GM12878 (cell line): Measurements from ENCODE around the gene PRSS12. TPM values are rescaled to one million over a fixed set of nuclear protein-coding genes. Genes with fewer than 3 reads are reported as not detected.
A peak's percentile ranks its signal among the peaks of the same experiment; 100 is the strongest.

Source experiments
- ATAC-seq: fragments of 200-7000 bp; cut with Tn5 transposase; 3 replicates; pipeline ENCODE4 v1.9.1; 2020; ENCODE audit warnings: mild to moderate bottlenecking, moderate library complexity
- BruUV-seq: library from RNA; stranded (reverse); fragments of 400-500 nt; replicated peaks from 2 replicates; lab custom pipeline; 2021; lab: Mats Ljungman, UMichigan
- CTCF ChIA-PET: fragments of 300-600 bp; sonication (Branson Sonifier 250); formaldehyde crosslinking; extraction: SDS; loops from one replicate; lab custom pipeline; 2021; ENCODE audit warnings: inconsistent platforms; lab: Yijun Ruan, JAX
- POLR2A ChIA-PET: fragments of 350-600 bp; formaldehyde crosslinking; extraction: SDS; loops from one replicate; lab custom pipeline; 2021; ENCODE audit warnings: inconsistent platforms; lab: Charles Lee
- RAD21 ChIA-PET: fragments of 300-600 bp; sonication (Branson Sonifier 250); formaldehyde crosslinking; loops from one replicate; lab custom pipeline; 2023; ENCODE audit warnings: antibody characterized with exemption; ENCODE audit not compliant: unreplicated experiment; lab: Charles Lee
- SMC1A ChIA-PET: fragments of 300-600 bp; sonication (Branson Sonifier 250); formaldehyde crosslinking; loops from one replicate; lab custom pipeline; 2023; ENCODE audit not compliant: unreplicated experiment, uncharacterized antibody; lab: Charles Lee
- DNase-seq: peaks from one replicate; pipeline ENCODE4 v3.0.0-alpha.2; 2011; ENCODE audit warnings: low read depth, low spot score
- FAIRE-seq: peaks from 3 replicates; lab custom pipeline; 2011; peaks lifted over from hg19 to GRCh38; lab: Jason Lieb, UNC
- H2AFZ ChIP-seq: 2 replicates; pipeline ENCODE4 v1.6.0; 2011; ENCODE audit warnings: low read depth, low read length, control low read depth; ENCODE audit not compliant: control insufficient read depth
- H3K27ac ChIP-seq: 2 replicates; pipeline ENCODE4 v1.5.1; 2011; ENCODE audit warnings: control low read depth; ENCODE audit not compliant: control insufficient read depth, insufficient read depth
- H3K27me3 ChIP-seq, 2 experiments: replicated peaks in 1 of 2; 2 replicates each; pipeline versions ENCODE4 v1.6.0 to v1.6.1; 2011; ENCODE audit warnings: low read length in 1 of 2; ENCODE audit not compliant: control insufficient read depth in 2 of 2, insufficient read depth in 2 of 2
- H3K36me3 ChIP-seq, 2 experiments: 2 replicates each; pipeline ENCODE4 v1.5.1; 2011; ENCODE audit warnings: low read length in 1 of 2; ENCODE audit not compliant: control insufficient read depth in 2 of 2, insufficient read depth in 2 of 2
- H3K4me1 ChIP-seq: 2 replicates; pipeline ENCODE4 v1.6.1; 2011; ENCODE audit warnings: mild to moderate bottlenecking, low read length, moderate library complexity, mixed read lengths; ENCODE audit not compliant: control insufficient read depth, insufficient read depth
- H3K4me2 ChIP-seq: 2 replicates; pipeline ENCODE4 v1.6.0; 2011; ENCODE audit warnings: control low read depth; ENCODE audit not compliant: control insufficient read depth, insufficient read depth
- H3K4me3 ChIP-seq: fragments of 200-600 bp; sonication (generic); 2 replicates; pipeline ENCODE4 v1.5.1; 2016
- H3K79me2 ChIP-seq: 2 replicates; pipeline ENCODE4 v1.6.0; 2011; ENCODE audit warnings: low read length; ENCODE audit not compliant: control insufficient read depth, insufficient read depth
- H3K9ac ChIP-seq: 2 replicates; pipeline ENCODE4 v1.8.0; 2011; ENCODE audit warnings: low read length, control low read depth, mixed read lengths; ENCODE audit not compliant: control insufficient read depth, insufficient read depth
- H3K9me3 ChIP-seq: replicated peaks from 3 replicates; pipeline ENCODE4 v1.5.1; 2011; ENCODE audit warnings: mild to moderate bottlenecking, low read length; ENCODE audit not compliant: control insufficient read depth, insufficient read depth
- H4K20me1 ChIP-seq: 2 replicates; pipeline ENCODE4 v1.6.0; 2011; ENCODE audit not compliant: control insufficient read depth, insufficient read depth
- CHD2 ChIP-seq: IDR thresholded peaks from 2 replicates; pipeline ENCODE4 v1.6.1; 2011; ENCODE audit warnings: low read depth, low read length, improper control_type of control experiment, borderline replicate concordance
- EZH2 ChIP-seq: IDR thresholded peaks from 2 replicates; pipeline ENCODE4 v1.6.1; 2012; ENCODE audit warnings: low read depth, mild to moderate bottlenecking, control low read depth, inconsistent platforms, low read length, borderline replicate concordance; ENCODE audit not compliant: control insufficient read depth
- MLLT1 ChIP-seq: fragments of 450-650 bp; IDR thresholded peaks from 2 replicates; pipeline ENCODE4 v1.6.1; 2016; ENCODE audit warnings: mild to moderate bottlenecking
- NFYA ChIP-seq: IDR thresholded peaks from 2 replicates; pipeline ENCODE4 v1.6.1; 2011; ENCODE audit warnings: low read depth, mild to moderate bottlenecking, low read length, improper control_type of control experiment, borderline replicate concordance
- PML ChIP-seq: IDR thresholded peaks from 2 replicates; pipeline ENCODE4 v1.6.1; 2012; ENCODE audit warnings: low read length, inconsistent platforms
- POLR2AphosphoS2 ChIP-seq: IDR thresholded peaks from 2 replicates; pipeline ENCODE4 v1.6.1; 2011; ENCODE audit warnings: low read depth, mild to moderate bottlenecking, low read length, improper control_type of control experiment, moderate library complexity
- REST ChIP-seq: IDR thresholded peaks from 2 replicates; pipeline ENCODE4 v1.6.1; 2012; ENCODE audit warnings: mild to moderate bottlenecking, low read depth, low read length
- ZBTB40 ChIP-seq: fragments of 450-650 bp; IDR thresholded peaks from 2 replicates; pipeline ENCODE4 v1.6.1; 2016; ENCODE audit warnings: mild to moderate bottlenecking, moderate library complexity, borderline replicate concordance
- ZNF217 ChIP-seq: fragments of 450-650 bp; IDR thresholded peaks from 2 replicates; pipeline ENCODE4 v1.6.1; 2017; ENCODE audit warnings: antibody characterized with exemption, mild to moderate bottlenecking
- ZNF592 ChIP-seq: fragments of 450-650 bp; IDR thresholded peaks from 2 replicates; pipeline ENCODE4 v1.6.1; 2017; ENCODE audit warnings: mild to moderate bottlenecking, moderate library complexity
- WGBS: methylation state at CpG from one replicate; pipeline ENCODE4 v1.1.6; 2016; ENCODE audit warnings: low lambda C conversion rate; ENCODE audit not compliant: insufficient replicate concordance, insufficient coverage; ENCODE audit errors: missing lambda C conversion rate; 5-methylcytosine and 5-hydroxymethylcytosine counted together
- in situ Hi-C: fragments of 300-500 bp; cut with MboI; formaldehyde crosslinking; loops from 9 replicates; pipeline ENCODE4 v1.14.3; 2018; ENCODE audit warnings: mixed read lengths
- intact Hi-C: fragments of 100-400 bp; cut with micrococcal nuclease; formaldehyde crosslinking; loops from one replicate; pipeline ENCODE4 v1.14.2; 2022; ENCODE audit not compliant: unreplicated experiment
- polyA plus RNA-seq, 11 experiments: library from polyadenylated mRNA; depleted of rRNA in 4 of 11; unstranded in 6 of 11; stranded (reverse) in 5 of 11; fragments of >200 nt; fragmentation: Nextera tagmentation in 4 of 11; fragmentation: Illumina TruSeq in 1 of 11; extraction: Ambion mirVana in 4 of 11; extraction: Trizol in 1 of 11; gene quantifications; 1 replicate in 1 of 11; 2 replicates in 10 of 11; pipeline versions ENCODE4 v1.2.1 to v1.2.3, GENCODE V29; 2011 to 2016; ENCODE audit warnings: inconsistent platforms in 2 of 11, missing spikeins in 2 of 11, low read depth in 1 of 11
- total RNA-seq, 4 experiments: library from RNA; depleted of rRNA in 3 of 4; stranded (reverse); fragments of >200 nt in 3 of 4; fragmentation: Illumina TruSeq in 1 of 4; extraction: Trizol in 1 of 4; gene quantifications; 2 replicates each; pipeline versions ENCODE4 v1.2.1 to v1.2.3, GENCODE V29; 2013 to 2021

Gene PRSS12
- total and polyA plus RNA-seq, 10 of the 15 experiments (the other 5 are each of a cell fraction or from before 2014, with no cell fraction given): 0.04 to 0.34 (median 0.11) TPM; not detected in 2

GRCh38 chr4:118400356-118400755, 47.6 kb upstream of the PRSS12 start:
- RAD21 ChIA-PET: interaction anchor here (0.8 kb wide), 1 partner anchor 18 kb away, joined by 5 read pairs; no protein-coding TSS in a partner anchor
- WGBS: 4% methylated on average over 3 of the region's 3 CpGs
- SMC1A ChIA-PET: interaction anchor here (3.1 kb wide), 1 partner anchor 17 kb away, joined by 17 read pairs; no protein-coding TSS in a partner anchor
- H3K79me2 ChIP-seq: no peaks in the 10 kb centered on the region
- FAIRE-seq (no peak), DNase-seq (no peak), ATAC-seq (0 out of 3 replicates have a peak, but pooled peaks have one; percentile 13)
- POLR2A ChIA-PET: interaction anchor here (1.0 kb wide), 1 partner anchor 12 kb away, joined by 3 read pairs; no protein-coding TSS in a partner anchor
- no peaks in the 10 kb centered on the region for H3K36me3 ChIP-seq
- CTCF ChIA-PET: no interaction called here
- no peak overlapping the region for H3K9ac ChIP-seq
- in situ Hi-C loops: no loop called here
- H4K20me1 ChIP-seq: no peaks in the 10 kb centered on the region
- no peaks in the 10 kb centered on the region for H3K27me3 ChIP-seq
- H2AFZ ChIP-seq: no peak overlapping the region
- no peak overlapping the region for H3K27ac ChIP-seq
- no peaks in the 10 kb centered on the region for H3K9me3 ChIP-seq
- H3K4me2 ChIP-seq: no peak overlapping the region
- H3K4me3 ChIP-seq: no peak overlapping the region
- peaks cover 5% of the 10 kb centered on the region for H3K4me1 ChIP-seq
- intact Hi-C loops: no loop called here
- BruUV-seq: no TSS peak
- TF ChIP-seq NFYA (no peak), POLR2AphosphoS2 (no peak), ZBTB40 (no peak), PML (no peak), CHD2 (no peak), REST (no peak), EZH2 (no peak), MLLT1 (no peak), ZNF217 (no peak), ZNF592 (no peak)
